HL-60/S4 treated with phorbol 12-myristate 13-acetate at 8.2 ng/mL for 4 days and 3 days (cell line): Measurements from ENCODE around the gene VEGFA.

Experiments
- in situ Hi-C: fragments of 300-500 bp; cut with MboI; formaldehyde crosslinking; loops from 2 replicates; pipeline ENCODE4 v1.15.0; 2022; ENCODE audit warnings: low sequenced_read_pairs

VEGFA gene

GRCh38 chr6:43782764-43783513 lies 12.9 kb downstream of the VEGFA start:
- in situ Hi-C loops, result no loop called here

GRCh38 chr6:43784049-43784855 lies 14.2 kb downstream of the VEGFA start:
- in situ Hi-C loops, result no loop called here

- in situ Hi-C loops, result no loop called here
These were observed 15.3 kb downstream of the VEGFA start for GRCh38 chr6:43785220-43785752.

GRCh38 chr6:43785904-43786303 lies 15.9 kb downstream of the VEGFA start:
- in situ Hi-C loops, result no loop called here

GRCh38 chr6:43786664-43787329 lies 16.8 kb downstream of the VEGFA start:
- in situ Hi-C loops, result no loop called here

GRCh38 chr6:43788301-43788700 lies 18.3 kb downstream of the VEGFA start:
- in situ Hi-C loops, result no loop called here

- in situ Hi-C loops, result no loop called here
These were observed 19.4 kb downstream of the VEGFA start for GRCh38 chr6:43789447-43789846.

GRCh38 chr6:43790031-43790430 lies 20.0 kb downstream of the VEGFA start:
- in situ Hi-C loops, result no loop called here

- in situ Hi-C loops, result no loop called here
These were observed 21.9 kb downstream of the VEGFA start for GRCh38 chr6:43791745-43792422.

- in situ Hi-C loops, result no loop called here
These were observed 23.3 kb downstream of the VEGFA start for GRCh38 chr6:43793154-43793874.

GRCh38 chr6:43793875-43794242 lies 23.8 kb downstream of the VEGFA start:
- in situ Hi-C loops, result no loop called here

- in situ Hi-C loops, result no loop called here
These were observed 25.4 kb downstream of the VEGFA start for GRCh38 chr6:43795421-43795820.

- in situ Hi-C loops, result no loop called here
These were observed 26.2 kb downstream of the VEGFA start for GRCh38 chr6:43796168-43796567.

- in situ Hi-C loops, result no loop called here
These were observed 27.2 kb downstream of the VEGFA start for GRCh38 chr6:43796903-43797890.

GRCh38 chr6:43797919-43798318 lies 27.9 kb downstream of the VEGFA start:
- in situ Hi-C loops, result no loop called here

- in situ Hi-C loops, result no loop called here
These were observed 28.9 kb downstream of the VEGFA start for GRCh38 chr6:43798688-43799444.

- in situ Hi-C loops, result no loop called here
These were observed 29.7 kb downstream of the VEGFA start for GRCh38 chr6:43799551-43800297.

- in situ Hi-C loops, result no loop called here
These were observed 30.2 kb downstream of the VEGFA start for GRCh38 chr6:43800298-43800623.
